ENCODE data around the gene G6PD.

GRCh38 chrX:154532690-154533089 is 14.0 kb downstream of the G6PD start:
- no peak for TF ChIP-seq EZH2 (IDR thresholded peaks at IDR 0.05; ENCODE audit: insufficient read depth, poor library complexity, severe bottlenecking)
- no peak for TF ChIP-seq EZH2phosphoT487 (IDR thresholded peaks at IDR 0.05; ENCODE audit: insufficient read depth, low read depth)
